ENCODE measurements around the gene CST7. TPM values are rescaled to one million over a fixed set of nuclear protein-coding genes. Genes with fewer than 3 reads are reported as not detected.

The CST7 gene
- total RNA-seq, 1 donor from 2014 or later, result not detected

DNA sequence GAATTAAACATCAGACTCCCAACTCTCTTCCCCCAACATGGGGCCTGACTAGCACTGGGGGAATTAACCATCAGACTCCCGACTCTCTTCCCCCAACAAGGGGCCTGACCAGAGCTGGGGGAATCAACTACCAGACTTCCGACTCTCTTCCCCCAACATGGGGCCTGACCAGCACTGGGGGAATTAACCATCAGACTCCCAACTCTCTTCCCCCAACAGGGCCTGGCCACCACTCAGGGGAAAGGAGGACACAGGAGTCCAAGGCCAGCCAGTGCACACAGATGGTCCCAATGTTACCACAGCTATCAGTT, 13.1 kb downstream of the CST7 start:
- DNase-seq (ENCODE audit: low spot score in 2 of 2), result no peak
- Histone ChIP-seq H3K27me3 (no peaks in the 10 kb centered on the region), H3K4me1 (no peaks in the 10 kb centered on the region), H3K9me3 (no peaks in the 10 kb centered on the region), H3K4me3 (no peak overlapping the region), H3K36me3 (peaks cover 48 to 71% of the 10 kb centered on the region in 2 donors), H3K27ac (no peak overlapping the region)
- intact Hi-C loops (cut with DNase I), result no loop called here
- TF ChIP-seq, protein P1, sequence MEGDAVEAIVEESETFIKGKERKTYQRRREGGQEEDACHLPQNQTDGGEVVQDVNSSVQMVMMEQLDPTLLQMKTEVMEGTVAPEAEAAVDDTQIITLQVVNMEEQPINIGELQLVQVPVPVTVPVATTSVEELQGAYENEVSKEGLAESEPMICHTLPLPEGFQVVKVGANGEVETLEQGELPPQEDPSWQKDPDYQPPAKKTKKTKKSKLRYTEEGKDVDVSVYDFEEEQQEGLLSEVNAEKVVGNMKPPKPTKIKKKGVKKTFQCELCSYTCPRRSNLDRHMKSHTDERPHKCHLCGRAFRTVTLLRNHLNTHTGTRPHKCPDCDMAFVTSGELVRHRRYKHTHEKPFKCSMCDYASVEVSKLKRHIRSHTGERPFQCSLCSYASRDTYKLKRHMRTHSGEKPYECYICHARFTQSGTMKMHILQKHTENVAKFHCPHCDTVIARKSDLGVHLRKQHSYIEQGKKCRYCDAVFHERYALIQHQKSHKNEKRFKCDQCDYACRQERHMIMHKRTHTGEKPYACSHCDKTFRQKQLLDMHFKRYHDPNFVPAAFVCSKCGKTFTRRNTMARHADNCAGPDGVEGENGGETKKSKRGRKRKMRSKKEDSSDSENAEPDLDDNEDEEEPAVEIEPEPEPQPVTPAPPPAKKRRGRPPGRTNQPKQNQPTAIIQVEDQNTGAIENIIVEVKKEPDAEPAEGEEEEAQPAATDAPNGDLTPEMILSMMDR (IDR thresholded peaks at IDR 0.05), result no peak

DNA sequence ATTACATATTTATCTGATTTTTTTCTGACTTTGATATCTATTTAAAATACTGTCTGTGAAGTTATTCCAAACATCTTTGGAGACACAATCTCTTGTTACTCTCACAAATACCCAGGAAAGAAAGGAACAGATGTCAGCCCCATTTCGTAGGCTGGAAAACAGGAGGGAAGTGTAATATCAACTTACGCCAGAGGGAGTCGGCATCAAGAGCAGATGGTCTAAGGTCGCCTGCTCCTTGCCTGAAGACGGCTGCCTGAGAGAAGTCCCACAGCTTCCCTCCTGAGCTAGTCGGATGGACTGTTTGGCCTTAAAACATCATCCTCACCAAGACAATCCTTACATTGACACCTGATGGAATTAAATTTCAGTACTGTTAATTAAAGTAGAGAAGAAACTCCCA, 13.4 kb downstream of the CST7 start:
- no peaks in the 10 kb centered on the region for H3K9me3 ChIP-seq
- no peak overlapping the region for H3K27ac ChIP-seq
- no peak for DNase-seq (ENCODE audit: low spot score in 2 of 2)
- TF ChIP-seq, protein P1 (IDR thresholded peaks at IDR 0.05), result no peak
- intact Hi-C loops (cut with DNase I), result no loop called here
- H3K4me1 ChIP-seq, result no peaks in the 10 kb centered on the region
- H3K36me3 ChIP-seq, result peaks cover 52 to 71% of the 10 kb centered on the region in 2 donors
- no peaks in the 10 kb centered on the region for H3K27me3 ChIP-seq
- no peak overlapping the region for H3K4me3 ChIP-seq

DNA sequence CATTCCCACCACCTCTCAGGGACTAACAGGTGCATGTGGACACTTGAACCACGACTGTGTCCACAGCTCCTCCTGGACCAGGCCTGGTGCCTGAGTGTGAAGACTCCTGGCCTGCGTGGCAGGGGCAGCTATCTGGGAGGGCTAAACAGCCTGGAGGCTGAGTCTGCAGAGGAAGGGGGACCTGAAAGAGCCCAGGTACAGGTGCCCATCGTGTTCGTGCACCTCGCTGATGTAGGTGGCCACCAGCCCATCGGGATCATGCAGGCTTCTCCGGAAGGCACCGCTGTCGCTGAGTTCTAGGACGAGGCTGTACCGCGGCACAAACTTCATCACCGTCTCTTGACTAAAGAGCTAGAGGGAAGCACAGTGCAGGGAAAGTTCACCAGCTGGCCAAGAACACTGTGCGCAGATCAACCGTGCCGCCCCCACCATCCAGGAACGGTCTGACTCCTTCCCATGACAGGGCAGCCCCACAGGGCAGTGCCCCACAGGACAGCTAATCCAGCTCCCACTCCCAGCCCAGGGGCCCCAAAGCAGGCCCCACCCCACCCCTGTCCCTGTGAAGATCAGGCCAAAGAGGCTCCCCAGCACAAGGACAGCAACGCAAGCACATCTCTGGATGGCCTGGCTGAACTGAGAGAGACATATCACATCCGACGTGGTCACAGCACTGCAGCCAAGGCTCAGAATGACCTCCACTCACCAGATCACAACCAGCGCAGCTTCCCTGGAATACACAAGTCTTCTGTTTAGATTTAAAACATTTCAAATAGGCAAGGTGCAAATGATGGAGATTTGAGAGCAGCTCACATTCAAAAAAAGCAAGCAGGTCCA, 14.8 kb downstream of the CST7 start:
- no peaks in the 10 kb centered on the region for H3K4me1 ChIP-seq
- intact Hi-C loops (cut with DNase I), result no loop called here
- H3K27ac ChIP-seq, result no peak overlapping the region
- no peak for DNase-seq (ENCODE audit: low spot score in 2 of 2)
- H3K27me3 ChIP-seq, result no peaks in the 10 kb centered on the region
- TF ChIP-seq, protein P1 (IDR thresholded peaks at IDR 0.05), result no peak
- no peaks in the 10 kb centered on the region for H3K9me3 ChIP-seq
- H3K36me3 ChIP-seq, result peaks cover 59 to 76% of the 10 kb centered on the region in 2 donors
- no peak overlapping the region for H3K4me3 ChIP-seq

DNA sequence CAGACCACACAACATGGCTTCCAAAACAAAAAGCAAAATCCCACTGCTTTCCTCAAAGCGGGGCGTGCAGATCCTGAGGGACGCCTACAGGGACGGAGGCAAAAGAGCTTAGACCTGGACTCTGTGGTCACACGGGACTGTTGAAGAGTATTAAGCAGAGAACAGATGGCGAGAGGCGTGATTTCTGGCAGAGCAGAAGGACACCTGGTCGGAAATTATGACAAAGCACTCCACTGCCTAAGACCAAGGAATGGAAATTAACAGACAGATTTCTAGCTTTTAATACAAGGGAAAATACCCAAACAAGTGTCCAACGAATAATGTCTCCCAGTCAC, 15.4 kb downstream of the CST7 start:
- TF ChIP-seq, protein P1 (IDR thresholded peaks at IDR 0.05), result no peak
- no peak overlapping the region for H3K27ac ChIP-seq
- H3K9me3 ChIP-seq, result no peaks in the 10 kb centered on the region
- no peak for DNase-seq (ENCODE audit: low spot score in 2 of 2)
- intact Hi-C loops (cut with DNase I), result no loop called here
- H3K4me3 ChIP-seq, result no peak overlapping the region
- no peaks in the 10 kb centered on the region for H3K4me1 ChIP-seq
- H3K27me3 ChIP-seq, result no peaks in the 10 kb centered on the region
- peaks cover 62 to 82% of the 10 kb centered on the region in 2 donors for H3K36me3 ChIP-seq

DNA sequence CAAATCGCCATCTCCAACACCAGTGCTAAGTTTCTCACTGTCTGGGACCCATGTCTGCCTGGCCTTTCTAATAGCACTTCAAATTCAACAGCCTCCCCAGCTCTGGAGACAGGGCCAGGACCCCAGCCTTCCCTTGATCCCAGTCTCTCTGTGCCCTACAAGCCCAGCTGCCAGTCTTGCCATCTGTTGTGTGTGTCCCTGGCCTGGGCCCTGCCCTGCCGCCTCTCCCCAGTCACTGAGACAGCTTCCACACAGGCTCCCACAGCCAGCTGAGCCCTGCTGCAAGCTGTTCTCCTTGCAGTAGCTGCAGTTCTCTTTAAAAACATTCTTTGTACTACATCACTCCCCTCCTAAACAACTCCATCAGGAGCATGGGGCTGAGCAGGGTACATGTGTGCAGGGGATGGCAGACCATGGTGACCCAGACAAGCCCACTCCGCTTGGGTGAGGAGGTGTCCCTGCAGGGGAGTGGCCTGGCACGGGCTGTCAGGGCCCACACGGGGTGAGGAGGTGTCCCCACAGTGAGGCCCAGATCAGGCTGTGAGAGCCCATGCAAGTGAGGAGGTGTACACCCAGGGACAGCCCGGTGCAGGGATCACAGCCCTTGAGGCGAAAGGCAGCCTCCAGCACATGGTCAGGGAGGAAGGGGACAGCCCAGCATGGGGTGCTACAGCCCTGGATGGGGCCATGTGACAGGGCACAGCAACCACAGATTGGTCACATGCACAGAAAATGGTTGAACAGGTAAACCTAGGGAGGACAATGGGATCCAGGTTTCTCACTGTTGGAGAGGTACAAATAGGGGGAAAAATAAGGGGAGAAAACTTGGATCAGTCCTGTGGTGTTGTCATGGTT, 16.2 kb downstream of the CST7 start:
- Histone ChIP-seq H3K27me3 (no peaks in the 10 kb centered on the region), H3K36me3 (peaks cover 70 to 87% of the 10 kb centered on the region in 2 donors), H3K9me3 (no peaks in the 10 kb centered on the region), H3K27ac (no peak overlapping the region), H3K4me3 (no peak overlapping the region), H3K4me1 (no peaks in the 10 kb centered on the region)
- intact Hi-C loops (cut with DNase I), result no loop called here
- TF ChIP-seq, protein P1 (IDR thresholded peaks at IDR 0.05), result no peak
- DNase-seq (ENCODE audit: low spot score in 2 of 2), result no peak
